Measurements from ENCODE around the gene DBH. TPM values are rescaled to one million over a fixed set of nuclear protein-coding genes. Genes with fewer than 3 reads are reported as not detected.

DBH gene
- total and polyA plus RNA-seq, 10 of the 15 experiments (the other 5 are each of a cell fraction or from before 2014, with no cell fraction given), result not detected

- in situ Hi-C loops (cut with MboI), result no loop called here
- no peak overlapping the region for H2AFZ ChIP-seq (ENCODE audit: control insufficient read depth, low read depth, low read length)
- H3K9ac ChIP-seq (ENCODE audit: control insufficient read depth, insufficient read depth, low read length), result no peak overlapping the region
- TF ChIP-seq EGR1 (IDR thresholded peaks at IDR 0.05; ENCODE audit: borderline replicate concordance in 1 of 2, low read depth in 2 of 2, low read length in 2 of 2) (no peak), FOXM1 (IDR thresholded peaks at IDR 0.05; ENCODE audit: low read depth, low read length) (no peak), IRF3 (IDR thresholded peaks at IDR 0.05) (no peak), ZNF274 (IDR thresholded peaks at IDR 0.05; ENCODE audit: insufficient read depth, insufficient read length) (no peak), CBX5 (IDR thresholded peaks at IDR 0.05; ENCODE audit: low read depth) (no peak), ZNF592 (IDR thresholded peaks at IDR 0.05) (no peak), IKZF2 (IDR thresholded peaks at IDR 0.05) (no peak)
- ChIA-PET SMC1A (ENCODE audit: uncharacterized antibody, unreplicated experiment) (no interaction called here), POLR2A (no interaction called here), CTCF (no interaction called here), RAD21 (ENCODE audit: unreplicated experiment) (no interaction called here)
- H3K27ac ChIP-seq (ENCODE audit: control insufficient read depth, insufficient read depth), result no peak overlapping the region
- H3K4me3 ChIP-seq, result no peak overlapping the region
- no peaks in the 10 kb centered on the region for H3K4me1 ChIP-seq (ENCODE audit: control insufficient read depth, insufficient read depth, low read length)
- H3K4me2 ChIP-seq (ENCODE audit: control insufficient read depth, insufficient read depth), result no peak overlapping the region
- intact Hi-C loops (cut with micrococcal nuclease; ENCODE audit: unreplicated experiment), result no loop called here
- H3K79me2 ChIP-seq (ENCODE audit: control insufficient read depth, insufficient read depth, low read length), result no peaks in the 10 kb centered on the region
- H3K9me3 ChIP-seq (replicated peaks; ENCODE audit: control insufficient read depth, insufficient read depth, low read length), result no peaks in the 10 kb centered on the region; the same call in 2 of the 3 replicates
- ATAC-seq, result no peak
- no peak for FAIRE-seq
- DNase-seq (ENCODE audit: low read depth, low spot score), result no peak
- H3K36me3 ChIP-seq (ENCODE audit: control insufficient read depth in 2 of 2, insufficient read depth in 2 of 2, low read length in 1 of 2), result no peaks in the 10 kb centered on the region
- H3K27me3 ChIP-seq (replicated peaks in 1 of 2; ENCODE audit: control insufficient read depth in 2 of 2, insufficient read depth in 2 of 2, low read length in 1 of 2), result peaks cover 0 to 4% of the 10 kb centered on the region in 2 experiments; a peak in 3 of 4 replicates
- 38% methylated on average over 9 of the region's 10 CpGs for WGBS (ENCODE audit: insufficient coverage, insufficient replicate concordance, low lambda C conversion rate, missing lambda C conversion rate)
- H4K20me1 ChIP-seq (ENCODE audit: control insufficient read depth, insufficient read depth), result no peaks in the 10 kb centered on the region
- no TSS peak for BruUV-seq (replicated peaks)
Observed at GRCh38 chr9:133602277-133602676, 33.9 kb upstream of the DBH start.
